Measurements from ENCODE around the gene CFAP92.
"Not testable (repeated sequence)": the region's sequence is repeated elsewhere in the genome, so short reads cannot be mapped to it uniquely, and the experiment has no call there.

The CFAP92 gene

GRCh38 chr3:128902426-128902825, 91.5 kb downstream of the CFAP92 start:
- TF ChIP-seq, protein P1, sequence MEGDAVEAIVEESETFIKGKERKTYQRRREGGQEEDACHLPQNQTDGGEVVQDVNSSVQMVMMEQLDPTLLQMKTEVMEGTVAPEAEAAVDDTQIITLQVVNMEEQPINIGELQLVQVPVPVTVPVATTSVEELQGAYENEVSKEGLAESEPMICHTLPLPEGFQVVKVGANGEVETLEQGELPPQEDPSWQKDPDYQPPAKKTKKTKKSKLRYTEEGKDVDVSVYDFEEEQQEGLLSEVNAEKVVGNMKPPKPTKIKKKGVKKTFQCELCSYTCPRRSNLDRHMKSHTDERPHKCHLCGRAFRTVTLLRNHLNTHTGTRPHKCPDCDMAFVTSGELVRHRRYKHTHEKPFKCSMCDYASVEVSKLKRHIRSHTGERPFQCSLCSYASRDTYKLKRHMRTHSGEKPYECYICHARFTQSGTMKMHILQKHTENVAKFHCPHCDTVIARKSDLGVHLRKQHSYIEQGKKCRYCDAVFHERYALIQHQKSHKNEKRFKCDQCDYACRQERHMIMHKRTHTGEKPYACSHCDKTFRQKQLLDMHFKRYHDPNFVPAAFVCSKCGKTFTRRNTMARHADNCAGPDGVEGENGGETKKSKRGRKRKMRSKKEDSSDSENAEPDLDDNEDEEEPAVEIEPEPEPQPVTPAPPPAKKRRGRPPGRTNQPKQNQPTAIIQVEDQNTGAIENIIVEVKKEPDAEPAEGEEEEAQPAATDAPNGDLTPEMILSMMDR (IDR thresholded peaks at IDR 0.05; ENCODE audit: control extremely low read depth, extremely low read depth, low read depth, missing control alignments): no peak
- ChIA-PET CTCF (interaction anchor here (0.8 kb wide), 1 partner anchor 68 kb away, joined by 3 read pairs; no protein-coding TSS in a partner anchor), POLR2A (no interaction called here)
- no peak for DNase-seq (ENCODE audit: extremely low spot score)

- ChIA-PET POLR2A (no interaction called here), CTCF (interaction anchor here (1.0 to 1.4 kb wide), 2 partner anchors 28 to 102 kb away, joined by 3 read pairs; no protein-coding TSS in a partner anchor)
- TF ChIP-seq, protein P1 (IDR thresholded peaks at IDR 0.05; ENCODE audit: control extremely low read depth, extremely low read depth, low read depth, missing control alignments): no peak
- no peak for DNase-seq (ENCODE audit: extremely low spot score)
Observed at GRCh38 chr3:128895843-128896697, 97.8 kb downstream of the CFAP92 start.

- ChIA-PET CTCF (interaction anchor here (1.2 kb wide), 1 partner anchor 17 kb away, joined by 3 read pairs; no protein-coding TSS in a partner anchor), POLR2A (interaction anchor here (0.8 kb wide), 1 partner anchor 10 kb away, joined by 3 read pairs; the partner anchor contains the start of gene ACAD9)
- no peak for DNase-seq (ENCODE audit: extremely low spot score)
- TF ChIP-seq, protein P1 (IDR thresholded peaks at IDR 0.05; ENCODE audit: control extremely low read depth, extremely low read depth, low read depth, missing control alignments): no peak
Observed at GRCh38 chr3:128889139-128889894, 104.6 kb downstream of the CFAP92 start.

- POLR2A ChIA-PET: no interaction called here
- TF ChIP-seq, protein P1 (IDR thresholded peaks at IDR 0.05; ENCODE audit: control extremely low read depth, extremely low read depth, low read depth, missing control alignments): no peak
- CTCF ChIA-PET: interaction anchor here (1.0 kb wide), 1 partner anchor 10 kb away, joined by 3 read pairs; no protein-coding TSS in a partner anchor
- no peak for DNase-seq (ENCODE audit: extremely low spot score)
Observed at GRCh38 chr3:128884992-128885391, 108.9 kb downstream of the CFAP92 start.

DNA sequence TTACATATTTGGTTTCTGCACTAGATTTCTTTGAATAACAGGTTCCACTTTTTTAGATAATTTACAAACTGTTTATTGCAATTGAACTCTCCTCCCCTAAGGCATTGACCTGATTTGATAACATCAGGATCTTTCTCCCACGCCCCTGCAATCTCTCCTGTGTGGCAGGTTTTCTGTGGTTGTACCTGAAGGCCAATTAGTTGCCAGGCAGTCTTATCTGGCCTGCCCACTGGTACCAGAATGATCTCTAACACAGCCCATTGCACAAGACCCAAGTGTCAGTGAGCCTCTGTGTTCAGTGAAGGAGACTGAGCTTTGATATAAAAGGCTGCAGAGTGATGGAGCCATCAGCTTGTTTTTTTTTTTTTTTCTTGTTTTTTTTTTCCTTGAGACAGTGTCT, 111.2 kb downstream of the CFAP92 start:
- DNase-seq (ENCODE audit: extremely low spot score): no peak
- ChIA-PET POLR2A (interaction anchor here (0.7 to 1.2 kb wide), 2 partner anchors 74 to 156 kb away, joined by 3 read pairs; no protein-coding TSS in a partner anchor), CTCF (no interaction called here)
- TF ChIP-seq, protein P1 (IDR thresholded peaks at IDR 0.05; ENCODE audit: control extremely low read depth, extremely low read depth, low read depth, missing control alignments): no peak

GRCh38 chr3:128881576-128881975, 112.3 kb downstream of the CFAP92 start:
- DNase-seq (ENCODE audit: extremely low spot score): no peak
- POLR2A ChIA-PET: no interaction called here
- TF ChIP-seq, protein P1 (IDR thresholded peaks at IDR 0.05; ENCODE audit: control extremely low read depth, extremely low read depth, low read depth, missing control alignments): no peak
- CTCF ChIA-PET: interaction anchor here (0.8 to 3.4 kb wide), 2 partner anchors 201 to 264 kb away, joined by 3 to 13 read pairs; no protein-coding TSS in a partner anchor

GRCh38 chr3:128880455-128880854, 113.4 kb downstream of the CFAP92 start:
- POLR2A ChIA-PET; DNase-seq (ENCODE audit: extremely low spot score): not testable (repeated sequence)
- CTCF ChIA-PET: interaction anchor here (1.6 to 3.4 kb wide), 2 partner anchors 200 to 263 kb away, joined by 6 to 13 read pairs; no protein-coding TSS in a partner anchor

All from GM10248 (cell line).